Measurements from ENCODE around the gene TTC28.

GRCh38 chr22:28585324-28585723 is 94.3 kb downstream of the TTC28 start:
- TF ChIP-seq CTCF (IDR thresholded peaks at IDR 0.05; ENCODE audit: insufficient read depth, low read depth, low read length) (no peak), EZH2 (IDR thresholded peaks at IDR 0.05; ENCODE audit: insufficient read depth, low read length) (no peak)
